ENCODE measurements around the gene ANO8. TPM values are rescaled to one million over a fixed set of nuclear protein-coding genes. Genes with fewer than 3 reads are reported as not detected.
"Not testable (repeated sequence)": the region's sequence is repeated elsewhere in the genome, so short reads cannot be mapped to it uniquely, and the experiment has no call there.

ANO8 gene
- polyA plus RNA-seq, 10 donors = 5.4 to 10.0 (median 6.8) TPM

- DNase-seq = no peak
Observed at GRCh38 chr19:17312189-17313113, 22.2 kb downstream of the ANO8 start.

- no peak for DNase-seq
Observed at GRCh38 chr19:17311455-17312188, 23.0 kb downstream of the ANO8 start.

GRCh38 chr19:17309965-17310461, 24.6 kb downstream of the ANO8 start:
- no peak for DNase-seq

DNA sequence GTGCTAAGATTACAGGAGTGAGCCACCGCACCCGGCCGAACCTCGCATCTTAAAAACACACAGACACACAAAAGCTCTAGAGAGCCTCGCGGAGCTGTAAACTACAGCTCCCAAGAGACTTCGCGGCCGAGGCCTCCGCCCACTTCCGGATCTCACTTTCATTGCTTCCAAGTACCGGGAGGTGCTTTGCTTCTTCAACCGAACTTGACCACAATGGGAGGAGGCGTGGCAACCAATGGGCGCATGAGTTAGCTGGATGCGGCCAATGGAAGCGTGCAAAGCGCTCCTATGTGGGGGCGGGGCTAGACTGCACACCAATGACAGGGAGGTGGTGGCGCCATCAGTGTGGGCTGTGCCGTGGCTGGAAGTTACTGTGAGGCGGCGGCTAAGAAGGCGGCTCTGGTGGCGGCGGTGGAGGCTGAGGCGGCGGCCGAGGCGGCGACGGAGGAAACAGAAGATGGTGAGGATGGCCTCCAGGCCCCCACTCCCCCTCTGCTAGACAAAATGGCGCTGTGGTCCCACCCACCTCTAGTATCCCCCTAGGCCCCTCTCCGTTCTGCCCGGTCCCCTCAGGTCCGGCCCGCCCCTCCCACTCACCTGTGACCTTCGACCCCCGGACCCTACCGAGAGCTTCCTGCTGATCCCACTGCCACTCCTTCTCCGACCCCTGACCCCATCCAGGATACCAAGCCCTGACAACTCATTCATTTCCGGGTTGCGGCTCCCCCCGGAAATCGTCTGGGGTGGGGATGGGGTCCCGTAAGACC, 25.3 kb downstream of the ANO8 start, which contains the start of gene DDA1:
TSS of gene DDA1 (plus strand) at position 366 of the 767 bp plus-strand sequence. CDS start at position 458, 92 bp downstream.
- DNase-seq = peak; percentile 99 to 100 (median 100)

GRCh38 chr19:17307876-17308377, 26.7 kb downstream of the ANO8 start:
- no peak for DNase-seq

DNA sequence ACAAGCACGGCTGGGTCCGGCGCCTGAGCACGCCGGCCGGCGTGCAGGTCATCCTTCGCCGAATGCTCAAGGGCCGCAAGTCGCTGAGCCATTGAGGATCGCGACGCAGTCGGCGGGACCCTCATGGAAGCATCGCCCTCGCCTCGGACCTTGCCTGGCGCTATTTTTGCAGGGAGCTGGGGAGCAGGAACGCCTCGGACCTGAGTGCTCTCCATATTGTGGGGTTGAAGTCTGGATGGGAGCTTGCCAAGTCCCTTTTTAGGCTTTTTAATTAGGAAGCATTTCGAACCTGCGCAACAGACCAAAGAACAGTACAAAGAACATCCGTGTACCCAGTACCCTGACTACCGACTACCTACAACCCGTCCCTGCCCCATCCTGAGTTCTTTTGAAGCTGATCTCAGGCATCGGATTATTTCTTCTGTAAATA, 28.4 kb downstream of the ANO8 start:
- DNase-seq = no peak

DNA sequence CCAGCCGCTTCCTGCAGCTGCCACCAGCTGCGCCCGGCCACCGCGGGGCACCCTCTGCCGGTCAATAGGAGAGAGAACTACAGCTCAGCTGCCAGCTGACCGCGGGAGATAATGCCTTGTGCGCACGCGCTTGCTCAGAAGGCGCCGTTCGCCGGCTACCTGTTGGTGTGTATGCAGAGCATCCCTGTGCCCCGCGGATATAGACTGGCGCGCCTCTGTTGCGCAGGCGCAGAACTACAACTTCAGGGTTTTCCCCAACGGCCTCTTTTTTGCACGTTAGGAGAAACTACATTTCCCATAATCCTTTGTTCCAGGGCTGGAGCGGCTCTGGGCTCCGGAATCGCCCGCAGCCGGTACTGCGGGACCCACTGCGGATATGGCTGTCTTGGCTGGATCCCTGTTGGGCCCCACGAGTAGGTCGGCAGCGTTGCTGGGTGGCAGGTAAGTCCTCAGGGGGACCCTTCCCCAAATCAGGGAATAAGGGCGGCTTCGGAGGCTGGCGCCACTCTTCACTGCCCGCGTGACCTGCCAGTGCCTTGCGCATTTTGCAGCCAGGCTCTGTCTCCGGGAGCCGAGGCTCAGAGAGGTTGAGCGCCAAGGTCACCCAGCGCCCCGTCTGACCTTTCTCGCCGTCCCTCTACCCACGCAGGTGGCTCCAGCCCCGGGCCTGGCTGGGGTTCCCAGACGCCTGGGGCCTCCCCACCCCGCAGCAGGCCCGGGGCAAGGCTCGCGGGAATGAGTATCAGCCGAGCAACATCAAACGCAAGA, 29.0 kb downstream of the ANO8 start, which contains the start of gene MRPL34:
TSS of gene MRPL34 (plus strand) at position 356 of the 768 bp plus-strand sequence. CDS start at position 377, 21 bp downstream.
- peak; percentile 94 to 97 (median 97) for DNase-seq

GRCh38 chr19:17305216-17305516, 29.5 kb downstream of the ANO8 start:
- no peak for DNase-seq

- DNase-seq = no peak
Observed at GRCh38 chr19:17304386-17305215, 30.1 kb downstream of the ANO8 start.

GRCh38 chr19:17303940-17304267, 30.8 kb downstream of the ANO8 start:
- no peak for DNase-seq

- peak; percentile 93 to 98 (median 96) for DNase-seq
Observed at GRCh38 chr19:17303167-17303939, 31.3 kb downstream of the ANO8 start, which contains the start of gene ABHD8. Gene ABHD8, minus strand, starts transcription at chr19:17303425. Its CDS starts 1,809 bp downstream, at chr19:17301616.

- DNase-seq = peak in 1 of 3 donors; percentile 34
Observed at GRCh38 chr19:17302391-17303166, 32.1 kb downstream of the ANO8 start.

GRCh38 chr19:17300992-17301619, 33.5 kb downstream of the ANO8 start:
- DNase-seq = no peak

- no peak for DNase-seq
Observed at GRCh38 chr19:17296976-17297375, 37.7 kb downstream of the ANO8 start.

DNA sequence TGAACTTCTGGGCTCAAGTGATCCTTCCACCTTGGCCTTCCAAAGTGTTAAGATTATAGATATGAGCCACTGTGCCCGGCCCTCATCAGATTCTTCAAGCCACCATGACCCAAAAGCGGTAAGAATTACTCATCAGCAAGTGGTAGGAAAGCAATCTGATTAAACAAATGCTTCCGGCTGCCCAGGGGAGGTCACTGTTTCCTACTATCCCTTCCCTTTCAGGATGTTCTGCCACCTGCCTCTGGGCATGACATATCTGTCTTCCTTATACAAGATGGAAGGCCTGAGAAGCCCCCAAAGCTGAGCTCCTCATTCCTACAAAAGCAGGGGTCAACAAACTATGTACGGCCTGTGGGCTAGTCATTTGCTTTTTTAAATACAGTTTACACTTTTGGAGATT, 38.4 kb downstream of the ANO8 start:
- no peak for DNase-seq

GRCh38 chr19:17295551-17295950, 39.1 kb downstream of the ANO8 start:
- DNase-seq = not testable (repeated sequence)

DNA sequence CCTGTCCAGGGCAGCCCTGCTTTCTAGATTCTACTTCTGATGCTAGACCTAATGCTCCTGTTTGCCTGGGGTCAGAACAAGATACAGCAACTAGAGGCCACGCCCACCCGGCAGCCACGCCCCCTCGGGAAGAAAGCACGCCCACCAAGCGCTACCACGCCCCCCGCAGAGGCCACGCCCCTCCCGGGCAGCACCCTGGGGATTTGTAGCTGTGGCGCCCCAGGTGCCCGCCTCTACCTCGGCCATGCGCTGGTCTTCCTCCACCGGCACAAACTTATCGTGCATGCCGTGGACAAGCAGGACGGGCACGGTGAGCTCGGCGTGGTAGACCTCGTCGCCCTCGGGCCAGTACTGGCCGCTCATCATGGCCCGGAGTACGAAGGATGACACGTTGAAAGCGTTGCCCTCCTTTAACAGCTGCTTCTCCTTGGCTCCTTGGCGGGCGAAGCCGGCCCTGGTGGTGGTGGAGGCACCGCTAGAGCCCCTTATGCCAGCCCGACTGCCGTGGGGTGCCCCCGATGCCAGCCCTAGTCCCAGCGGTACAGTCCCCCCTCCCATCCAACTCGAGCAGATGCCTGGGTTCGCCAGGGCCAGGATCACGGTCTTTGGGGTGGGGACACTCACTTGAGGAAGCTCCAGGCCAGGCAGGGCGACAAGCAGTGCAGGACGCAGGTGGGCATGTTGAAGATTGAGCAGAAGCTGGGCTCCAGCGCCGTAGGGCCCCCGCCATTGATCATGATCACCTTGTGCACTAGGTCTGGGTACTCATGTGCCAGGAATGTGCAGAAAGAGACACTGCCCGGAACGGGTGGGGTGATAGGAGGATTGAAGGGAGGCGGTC, 40.4 kb downstream of the ANO8 start:
- no peak for DNase-seq

Data from muscle of back (tissue), 11 donors.